ENCODE data around the gene MC4R. TPM values are rescaled to one million over a fixed set of nuclear protein-coding genes. Genes with fewer than 3 reads are reported as not detected.
"Not testable (repeated sequence)": the region's sequence is repeated elsewhere in the genome, so short reads cannot be mapped to it uniquely, and the experiment has no call there.

The MC4R gene
- total RNA-seq (2012; rRNA removed), result 0.18 and 0.28 TPM in 2 replicates
- 0.09 and 0.14 TPM in 2 replicates for polyA plus RNA-seq (2012; rRNA removed)
- 0.02 and 0.08 TPM in 2 replicates for polyA plus RNA-seq (2012; cell fraction: cytosol; rRNA removed)
- not detected in 2 replicates for polyA plus RNA-seq (2012; cell fraction: nucleus; rRNA removed; ENCODE audit: low replicate concordance)
- not detected for Bru-seq, nascent RNA
- BruChase-seq, experiment 1, labeled RNA remaining after a 6-hour chase, result not detected
- not detected for BruChase-seq, experiment 2, labeled RNA remaining after a 2-hour chase
- long read RNA-seq, result 0 reads

DNA sequence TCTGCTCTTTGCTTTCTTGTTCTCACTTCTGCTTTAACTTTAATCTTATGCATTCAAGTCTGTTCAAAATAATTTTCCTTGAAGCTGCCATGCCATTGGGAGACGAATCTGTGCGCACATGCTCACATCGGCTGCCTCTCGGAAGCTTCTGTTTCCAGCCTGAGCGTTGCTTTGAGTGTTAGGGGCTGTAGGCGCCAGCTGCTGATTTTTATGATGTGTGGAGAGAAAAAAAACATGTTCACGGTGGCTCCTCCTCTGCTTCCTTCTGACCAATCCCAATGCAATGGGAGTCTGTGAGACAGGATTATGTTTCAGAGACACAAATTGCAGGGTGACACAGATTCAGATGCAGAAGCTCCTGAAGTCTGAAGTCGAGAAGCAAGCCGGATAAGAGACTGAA is at the start of gene MC4R:
Gene MC4R, minus strand, starts transcription at position 180 of the 400 bp plus-strand sequence. CDS start 426 bp downstream, outside the sequence.
- Histone ChIP-seq H2BK5ac (ENCODE audit: low read depth, low read length, poor library complexity, severe bottlenecking) (no peak within 1 kb of the TSS), H3K56ac (ENCODE audit: extremely low read depth, insufficient read depth, low read length) (no peak within 1 kb of the TSS), H3K4ac (ENCODE audit: low read depth, low read length) (no peak within 1 kb of the TSS), H4K91ac (ENCODE audit: insufficient read depth, low read depth, low read length) (no peak within 1 kb of the TSS), H2AK5ac (ENCODE audit: low read depth, low read length) (no peak within 1 kb of the TSS), H4K8ac (ENCODE audit: low read depth in 2 of 2, low read length in 2 of 2) (no peak within 1 kb of the TSS), H4K5ac (ENCODE audit: low read depth, low read length) (no peak within 1 kb of the TSS), H3K4me3 (ENCODE audit: insufficient read depth, low read depth, low read length) (peak within 1 kb of the TSS; percentile 15; the same call in 1 of the 2 replicates), H2BK20ac (ENCODE audit: low read depth, low read length) (no peak within 1 kb of the TSS), H3K9me1 (ENCODE audit: insufficient read depth, low read length) (no peaks in the 10 kb centered on the region), H3K9me3 (ENCODE audit: control insufficient read depth, insufficient read depth, low read length) (no peaks in the 10 kb centered on the region), H3K9ac (ENCODE audit: low read depth, low read length) (no peak within 1 kb of the TSS), H4K20me1 (ENCODE audit: insufficient read depth, low read length) (no peaks in the 10 kb centered on the region), H3K14ac (replicated peaks; ENCODE audit: low read depth, low read length) (no peak within 1 kb of the TSS), H3K36me3 (ENCODE audit: control insufficient read depth, insufficient read depth, low read length) (no peaks in the 10 kb centered on the region), H2AK9ac (replicated peaks; ENCODE audit: low read depth, low read length, poor library complexity) (no peak within 1 kb of the TSS), H2AFZ (replicated peaks; ENCODE audit: low read length, poor library complexity) (peak within 1 kb of the TSS; percentile 77), H3K23ac (ENCODE audit: low read depth, low read length) (no peak within 1 kb of the TSS), H3K4me1 (ENCODE audit: control insufficient read depth, insufficient read depth, low read length) (no peaks in the 10 kb centered on the region; the same call in 1 of the 2 replicates), H3K27me3 (ENCODE audit: control insufficient read depth, insufficient read depth, low read length) (peaks cover 4% of the 10 kb centered on the region; the same call in 1 of the 2 replicates), H3K4me2 (ENCODE audit: low read depth, low read length) (peak within 1 kb of the TSS; percentile 48), H3K79me1 (ENCODE audit: low read depth in 1 of 2, low read length in 2 of 2) (no peaks in the 10 kb centered on the region), H3K18ac (ENCODE audit: low read depth, low read length) (no peak within 1 kb of the TSS), H3K27ac (ENCODE audit: insufficient read depth, low read length) (no peak within 1 kb of the TSS), H2BK15ac (ENCODE audit: low read depth, low read length) (no peak within 1 kb of the TSS), H2BK120ac (ENCODE audit: low read depth, low read length) (no peak within 1 kb of the TSS)
- dilution Hi-C loops (cut with HindIII; ENCODE audit: low sequenced_read_pairs, unreplicated experiment), result no loop called here
- ChIA-PET CTCF (interaction anchor here (0.6 to 0.9 kb wide), 3 partner anchors 10 to 403 kb away, joined by 3 to 6 read pairs (median 3); no protein-coding TSS in a partner anchor), POLR2A (ENCODE audit: unreplicated experiment) (interaction anchor here (0.6 kb wide), 1 partner anchor 1205 kb away, joined by 3 read pairs; no protein-coding TSS in a partner anchor)
- no TSS peak for BruUV-seq (replicated peaks)
- intact Hi-C loops (cut with micrococcal nuclease), result loop anchor here (10.0 kb wide), 1 partner anchor 178 kb away; no protein-coding TSS in a partner anchor
- peak; percentile 99 for ATAC-seq (ENCODE audit: low read depth)
- TF ChIP-seq NFE2L2 (IDR thresholded peaks at IDR 0.05; ENCODE audit: low read depth, low read length), result no peak
- no peak for TF ChIP-seq BHLHE40 (IDR thresholded peaks at IDR 0.05; ENCODE audit: low read depth, low read length)
- no peak for TF ChIP-seq CEBPB (IDR thresholded peaks at IDR 0.05; ENCODE audit: low read depth, low read length)
- no peak for TF ChIP-seq RCOR1 (IDR thresholded peaks at IDR 0.05; ENCODE audit: insufficient replicate concordance, low read length)
- WGBS, 2 experiments (ENCODE audit: extremely low coverage in 2 of 2, insufficient read length in 1 of 2), result 0% methylated on average over 2 of the region's 9 CpGs; no CpG with 5 or more reads in 1 of the 2 experiments
- in situ Hi-C loops (cut with MboI; ENCODE audit: low sequenced_read_pairs), result no loop called here
- peak; percentile 82 for DNase-seq

DNA sequence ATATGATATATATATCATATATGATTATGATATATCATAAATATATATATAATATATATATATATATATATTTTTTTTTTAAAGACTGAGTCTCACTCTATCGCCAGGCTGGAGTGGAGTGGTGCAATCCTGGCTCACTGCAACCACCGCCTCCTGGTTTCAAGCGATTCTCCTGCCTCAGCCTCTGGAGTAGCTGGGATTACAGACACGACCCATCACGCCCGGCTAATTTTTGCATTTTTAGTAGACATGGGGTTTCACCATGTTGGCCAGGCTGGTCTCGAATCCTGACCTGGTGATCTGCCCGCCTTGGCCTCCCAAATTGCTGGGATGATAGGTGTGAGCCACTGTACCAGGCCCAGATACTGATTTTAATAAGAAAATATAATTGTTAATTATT is 49.7 kb upstream of the MC4R start:
- dilution Hi-C loops (cut with HindIII; ENCODE audit: low sequenced_read_pairs, unreplicated experiment), result not testable (repeated sequence)

More for the DNA sequence above, 49.7 kb upstream of the MC4R start:
- H3K4me1 ChIP-seq (ENCODE audit: control insufficient read depth, insufficient read depth, low read length); H4K91ac ChIP-seq (ENCODE audit: insufficient read depth, low read depth, low read length); H2AK9ac ChIP-seq (replicated peaks; ENCODE audit: low read depth, low read length, poor library complexity); ATAC-seq (ENCODE audit: low read depth); H3K18ac ChIP-seq (ENCODE audit: low read depth, low read length); H3K27ac ChIP-seq (ENCODE audit: insufficient read depth, low read length); H3K36me3 ChIP-seq (ENCODE audit: control insufficient read depth, insufficient read depth, low read length); H3K23ac ChIP-seq (ENCODE audit: low read depth, low read length); H2BK5ac ChIP-seq (ENCODE audit: low read depth, low read length, poor library complexity, severe bottlenecking); H3K56ac ChIP-seq (ENCODE audit: extremely low read depth, insufficient read depth, low read length); H3K79me1 ChIP-seq (ENCODE audit: low read depth in 1 of 2, low read length in 2 of 2); BruUV-seq (replicated peaks); H3K9me1 ChIP-seq (ENCODE audit: insufficient read depth, low read length); H3K9ac ChIP-seq (ENCODE audit: low read depth, low read length); H3K14ac ChIP-seq (replicated peaks; ENCODE audit: low read depth, low read length); H2BK15ac ChIP-seq (ENCODE audit: low read depth, low read length); H4K8ac ChIP-seq (ENCODE audit: low read depth in 2 of 2, low read length in 2 of 2); H2BK120ac ChIP-seq (ENCODE audit: low read depth, low read length); intact Hi-C loops (cut with micrococcal nuclease); H3K27me3 ChIP-seq (ENCODE audit: control insufficient read depth, insufficient read depth, low read length); H2BK20ac ChIP-seq (ENCODE audit: low read depth, low read length); H3K4me2 ChIP-seq (ENCODE audit: low read depth, low read length); H2AK5ac ChIP-seq (ENCODE audit: low read depth, low read length); H4K5ac ChIP-seq (ENCODE audit: low read depth, low read length); H2AFZ ChIP-seq (replicated peaks; ENCODE audit: low read length, poor library complexity); DNase-seq; H3K4me3 ChIP-seq (ENCODE audit: insufficient read depth, low read depth, low read length); H4K20me1 ChIP-seq (ENCODE audit: insufficient read depth, low read length); POLR2A ChIA-PET (ENCODE audit: unreplicated experiment); H3K4ac ChIP-seq (ENCODE audit: low read depth, low read length); H3K9me3 ChIP-seq (ENCODE audit: control insufficient read depth, insufficient read depth, low read length); CTCF ChIA-PET: not testable (repeated sequence)
- in situ Hi-C loops (cut with MboI; ENCODE audit: low sequenced_read_pairs), result loop anchor here (25.0 kb wide), 1 partner anchor 585 kb away; no protein-coding TSS in a partner anchor
- 69% methylated on average over 4 of the region's 8 CpGs; no CpG with 5 or more reads in 1 of the 2 experiments for WGBS, 2 experiments (ENCODE audit: extremely low coverage in 2 of 2, insufficient read length in 1 of 2)
